Measurements from ENCODE around the gene TBX5. TPM values are rescaled to one million over a fixed set of nuclear protein-coding genes. Genes with fewer than 3 reads are reported as not detected.

Gene TBX5
- total and polyA plus RNA-seq, 2 of the 4 experiments (the other 2 are of a cell fraction), result 13.3 to 14.7 TPM

DNA sequence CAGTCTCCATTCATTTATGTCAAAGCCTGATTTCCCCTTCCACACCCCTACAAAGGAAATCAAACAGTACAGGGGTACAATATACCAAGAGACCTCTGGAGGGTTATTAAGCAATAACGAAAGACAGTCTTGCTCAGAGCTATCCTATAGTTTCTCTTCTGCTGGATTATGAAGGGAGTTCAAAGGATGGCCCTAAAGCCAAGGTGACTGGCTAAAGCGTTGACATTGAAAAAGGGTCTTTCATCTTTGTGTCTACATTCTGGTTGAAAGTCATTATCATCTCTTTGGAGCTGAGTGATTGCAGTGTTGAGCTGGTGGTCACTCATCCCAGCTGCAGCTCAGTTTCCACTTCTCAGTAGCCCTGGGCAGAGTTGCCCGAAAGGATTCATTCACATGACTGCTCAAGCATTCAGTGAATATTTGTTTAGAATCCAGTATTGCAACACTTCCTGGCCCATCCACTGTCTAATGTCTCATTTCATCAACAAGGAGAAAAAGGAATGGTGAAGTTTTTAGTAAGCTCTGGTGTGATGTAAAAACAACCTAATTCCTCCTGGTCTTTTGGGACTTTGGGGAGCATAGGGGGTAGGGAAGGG lies 19.2 kb upstream of the TBX5 start:
- H3K27ac ChIP-seq (ENCODE audit: insufficient read depth, low read length), result peak overlapping the region; percentile 59; the same call in 1 of the 2 replicates
- H3K4me1 ChIP-seq (ENCODE audit: control insufficient read depth, insufficient read depth, low read length), result peaks cover 9% of the 10 kb centered on the region
- peak overlapping the region; percentile 60 for H3K14ac ChIP-seq (replicated peaks; ENCODE audit: low read depth, low read length)
- dilution Hi-C loops (cut with HindIII; ENCODE audit: low sequenced_read_pairs, unreplicated experiment) (no loop called here), intact Hi-C loops (cut with micrococcal nuclease) (no loop called here), in situ Hi-C loops (cut with MboI; ENCODE audit: low sequenced_read_pairs) (no loop called here)
- H3K18ac ChIP-seq (ENCODE audit: low read depth, low read length), result peak overlapping the region; percentile 89; the same call in 1 of the 2 replicates
- peak; percentile 83 for DNase-seq
- peak overlapping the region; percentile 44; the same call in 1 of the 2 replicates for H3K4ac ChIP-seq (ENCODE audit: low read depth, low read length)
- CTCF ChIA-PET, result interaction anchor here (0.6 to 1.6 kb wide), 5 partner anchors 10 to 50 kb away, joined by 3 to 5 read pairs (median 3); partner anchors contain the start of gene TBX5
- peak overlapping the region; percentile 63 for H3K23ac ChIP-seq (ENCODE audit: low read depth, low read length)
- H3K56ac ChIP-seq (ENCODE audit: extremely low read depth, insufficient read depth, low read length), result peak overlapping the region; percentile 19; the same call in 1 of the 2 replicates
- peak overlapping the region; percentile 91 for H2BK20ac ChIP-seq (ENCODE audit: low read depth, low read length)
- H2BK120ac ChIP-seq (ENCODE audit: low read depth, low read length), result peak overlapping the region; percentile 85
- no TSS peak for BruUV-seq (replicated peaks)
- no peaks in the 10 kb centered on the region for H3K27me3 ChIP-seq (ENCODE audit: control insufficient read depth, insufficient read depth, low read length)
- no peaks in the 10 kb centered on the region for H4K20me1 ChIP-seq (ENCODE audit: insufficient read depth, low read length)
- peak overlapping the region; percentile 71; the same call in 2 of the 3 replicates for H2BK15ac ChIP-seq (ENCODE audit: low read depth, low read length)
- no peaks in the 10 kb centered on the region for H3K9me3 ChIP-seq (ENCODE audit: control insufficient read depth, insufficient read depth, low read length)
- peak overlapping the region; percentile 12 to 33; a peak in 2 of 4 replicates for H4K8ac ChIP-seq (ENCODE audit: low read depth in 2 of 2, low read length in 2 of 2)
- peaks cover 17 to 18% of the 10 kb centered on the region in 2 experiments for H3K79me1 ChIP-seq (ENCODE audit: low read depth in 1 of 2, low read length in 2 of 2)
- no peak overlapping the region for H2AK9ac ChIP-seq (replicated peaks; ENCODE audit: low read depth, low read length, poor library complexity)
- peak; percentile 86 for ATAC-seq (ENCODE audit: low read depth)
- peak overlapping the region; percentile 85 for H4K91ac ChIP-seq (ENCODE audit: insufficient read depth, low read depth, low read length)
- H3K9me1 ChIP-seq (ENCODE audit: insufficient read depth, low read length), result peaks cover 4% of the 10 kb centered on the region; the same call in 1 of the 2 replicates
- H3K9ac ChIP-seq (ENCODE audit: low read depth, low read length), result peak overlapping the region; percentile 19; the same call in 1 of the 2 replicates
- peak overlapping the region; percentile 70; the same call in 1 of the 2 replicates for H4K5ac ChIP-seq (ENCODE audit: low read depth, low read length)
- H3K4me2 ChIP-seq (ENCODE audit: low read depth, low read length), result peak overlapping the region; percentile 85
- no CpG with 5 or more reads among the region's 3 CpGs for WGBS, 2 experiments (ENCODE audit: extremely low coverage in 2 of 2, insufficient read length in 1 of 2)
- POLR2A ChIA-PET (ENCODE audit: unreplicated experiment), result interaction anchor here (0.9 to 2.3 kb wide), 3 partner anchors 10 to 79 kb away, joined by 3 to 6 read pairs (median 3); no protein-coding TSS in a partner anchor
- H2AK5ac ChIP-seq (ENCODE audit: low read depth, low read length), result peak overlapping the region; percentile 41
- no peaks in the 10 kb centered on the region for H3K36me3 ChIP-seq (ENCODE audit: control insufficient read depth, insufficient read depth, low read length)
- no peak overlapping the region for H2AFZ ChIP-seq (replicated peaks; ENCODE audit: low read length, poor library complexity)
- no peak overlapping the region for H3K4me3 ChIP-seq (ENCODE audit: insufficient read depth, low read depth, low read length)
- H2BK5ac ChIP-seq (ENCODE audit: low read depth, low read length, poor library complexity, severe bottlenecking), result peak overlapping the region; percentile 87
- TF ChIP-seq MAFK (IDR thresholded peaks at IDR 0.05; ENCODE audit: low read depth, low read length) (no peak), RCOR1 (IDR thresholded peaks at IDR 0.05; ENCODE audit: insufficient replicate concordance, low read length) (no peak), CTCF (conservative IDR thresholded peaks at IDR 0.05; ENCODE audit: low read depth, low read length) (no peak), SMC3 (IDR thresholded peaks at IDR 0.05; ENCODE audit: low read depth, low read length) (no peak), ELK1 (IDR thresholded peaks at IDR 0.05; ENCODE audit: borderline replicate concordance, low read depth, low read length) (no peak), USF2 (IDR thresholded peaks at IDR 0.05; ENCODE audit: low read depth, low read length) (no peak), MAZ (IDR thresholded peaks at IDR 0.05; ENCODE audit: borderline replicate concordance, low read depth, low read length) (no peak), CHD1 (IDR thresholded peaks at IDR 0.05; ENCODE audit: low read depth, low read length) (no peak), FOS (IDR thresholded peaks at IDR 0.05; ENCODE audit: low read depth, low read length) (no peak), NFE2L2 (IDR thresholded peaks at IDR 0.05; ENCODE audit: low read depth, low read length) (no peak), POLR2A (IDR thresholded peaks at IDR 0.05; ENCODE audit: low read depth, low read length) (no peak), MXI1 (IDR thresholded peaks at IDR 0.05; ENCODE audit: borderline replicate concordance, low read depth, low read length) (no peak), CEBPB (IDR thresholded peaks at IDR 0.05; ENCODE audit: low read depth, low read length) (peak; percentile 99), RAD21 (IDR thresholded peaks at IDR 0.05; ENCODE audit: low read length) (no peak), BHLHE40 (IDR thresholded peaks at IDR 0.05; ENCODE audit: low read depth, low read length) (peak; percentile 53)
